ENCODE measurements around the gene DSC1.

The DSC1 gene

DNA sequence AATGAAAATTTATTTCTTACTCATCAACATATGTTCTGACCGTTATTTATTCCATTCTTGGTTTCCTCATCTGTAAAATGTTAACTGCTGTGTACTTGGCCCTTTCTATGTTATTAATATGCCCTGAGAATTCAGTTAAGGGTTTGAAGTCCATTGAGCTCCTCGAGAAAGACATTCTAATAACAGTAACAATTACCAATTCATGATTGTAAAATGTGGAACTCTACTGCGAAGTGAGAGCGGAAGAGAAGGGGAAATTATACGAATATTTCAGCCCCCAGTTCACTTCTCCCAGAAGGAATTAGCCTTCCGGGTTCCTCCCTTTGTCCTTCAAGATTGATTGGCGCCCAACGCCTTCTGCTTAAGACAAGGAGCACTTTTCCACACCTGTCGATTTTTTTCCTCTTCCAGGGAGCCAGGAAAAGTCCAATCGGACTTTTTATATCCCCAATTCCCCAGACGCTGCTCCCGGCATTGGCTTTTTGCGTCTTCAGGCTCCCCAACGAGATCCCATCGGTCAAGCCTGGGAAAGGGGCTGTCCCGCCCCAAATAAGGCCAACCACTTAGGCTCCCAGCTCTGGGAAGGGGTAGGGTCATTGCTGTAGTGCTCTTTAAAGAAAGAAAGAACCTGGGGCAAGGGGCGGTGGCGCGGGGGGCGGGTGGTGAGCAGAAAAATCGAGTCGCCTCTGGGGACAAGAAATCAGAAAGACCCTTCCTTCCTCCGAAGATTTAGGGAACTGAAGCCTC, 62.0 kb downstream of the DSC1 start:
- Histone ChIP-seq H3K4me2 (ENCODE audit: low read depth, low read length, poor library complexity, severe bottlenecking) (no peak overlapping the region), H3K4me3 (ENCODE audit: insufficient read depth, low read length, poor library complexity, severe bottlenecking) (no peak overlapping the region)

DNA sequence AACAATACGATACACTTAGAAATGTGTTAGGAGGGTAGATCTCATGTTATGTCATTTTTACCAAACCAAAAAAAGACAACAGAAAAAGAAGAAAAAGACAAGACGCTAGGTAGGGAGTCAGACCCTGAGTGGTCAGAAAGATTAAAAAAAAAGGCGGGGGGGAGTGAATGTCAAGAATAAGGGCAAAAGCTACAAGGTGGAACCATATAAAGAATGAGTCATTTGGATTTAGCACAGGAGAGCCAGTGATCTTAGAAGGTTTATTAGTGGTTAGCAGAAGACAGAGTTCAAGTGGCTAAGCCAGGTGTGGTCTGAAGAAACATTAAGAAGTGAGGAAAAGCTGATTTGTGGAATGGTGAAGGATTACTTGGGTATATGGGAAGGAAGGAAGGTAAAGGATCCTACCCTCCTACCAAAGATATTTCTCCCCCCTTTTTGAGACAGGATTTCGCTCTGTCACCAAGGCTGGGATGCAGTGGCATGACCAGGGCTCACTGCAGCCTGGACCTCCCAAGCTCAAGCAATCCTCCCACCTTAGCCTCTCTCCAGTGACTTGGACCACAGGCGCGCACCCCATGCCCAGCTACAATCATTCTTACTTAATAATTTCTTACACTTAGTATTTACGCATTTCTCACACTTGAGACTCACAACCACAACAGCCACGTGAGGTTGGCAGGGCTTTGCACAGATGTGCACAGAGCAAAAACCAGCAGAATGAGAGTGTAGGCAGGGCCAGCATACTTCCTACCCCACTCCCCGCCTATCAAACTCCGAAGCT, 63.0 kb downstream of the DSC1 start:
- Histone ChIP-seq H3K9ac (ENCODE audit: low read length) (no peak overlapping the region), H3K4me2 (ENCODE audit: low read depth, low read length, poor library complexity, severe bottlenecking) (no peak overlapping the region)

More for the DNA sequence above, 62.0 kb downstream of the DSC1 start:
- Histone ChIP-seq H3K79me2 (ENCODE audit: insufficient read depth, low read length) (no peaks in the 10 kb centered on the region), H3K36me3 (ENCODE audit: low read length) (no peaks in the 10 kb centered on the region), H3K27ac (ENCODE audit: low read depth, low read length) (no peak overlapping the region), H3K9me2 (replicated peaks; ENCODE audit: insufficient read depth, low read length) (no peaks in the 10 kb centered on the region), H4K20me1 (ENCODE audit: low read depth, low read length) (no peaks in the 10 kb centered on the region), H3F3A (ENCODE audit: insufficient read depth) (no peaks in the 10 kb centered on the region), H3K9me3 (ENCODE audit: insufficient read depth, low read length) (no peaks in the 10 kb centered on the region), H3K27me3 (ENCODE audit: low read length) (no peaks in the 10 kb centered on the region), H3K9ac (ENCODE audit: low read length) (no peak overlapping the region), H2AFZ (ENCODE audit: low read depth, low read length, severe bottlenecking) (no peak overlapping the region)
- TF ChIP-seq, protein P1, sequence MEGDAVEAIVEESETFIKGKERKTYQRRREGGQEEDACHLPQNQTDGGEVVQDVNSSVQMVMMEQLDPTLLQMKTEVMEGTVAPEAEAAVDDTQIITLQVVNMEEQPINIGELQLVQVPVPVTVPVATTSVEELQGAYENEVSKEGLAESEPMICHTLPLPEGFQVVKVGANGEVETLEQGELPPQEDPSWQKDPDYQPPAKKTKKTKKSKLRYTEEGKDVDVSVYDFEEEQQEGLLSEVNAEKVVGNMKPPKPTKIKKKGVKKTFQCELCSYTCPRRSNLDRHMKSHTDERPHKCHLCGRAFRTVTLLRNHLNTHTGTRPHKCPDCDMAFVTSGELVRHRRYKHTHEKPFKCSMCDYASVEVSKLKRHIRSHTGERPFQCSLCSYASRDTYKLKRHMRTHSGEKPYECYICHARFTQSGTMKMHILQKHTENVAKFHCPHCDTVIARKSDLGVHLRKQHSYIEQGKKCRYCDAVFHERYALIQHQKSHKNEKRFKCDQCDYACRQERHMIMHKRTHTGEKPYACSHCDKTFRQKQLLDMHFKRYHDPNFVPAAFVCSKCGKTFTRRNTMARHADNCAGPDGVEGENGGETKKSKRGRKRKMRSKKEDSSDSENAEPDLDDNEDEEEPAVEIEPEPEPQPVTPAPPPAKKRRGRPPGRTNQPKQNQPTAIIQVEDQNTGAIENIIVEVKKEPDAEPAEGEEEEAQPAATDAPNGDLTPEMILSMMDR (IDR thresholded peaks at IDR 0.05; ENCODE audit: insufficient read depth, low read length, poor library complexity, severe bottlenecking): no peak
- no peak for TF ChIP-seq EZH2phosphoT487 (conservative IDR thresholded peaks at IDR 0.05; ENCODE audit: low read length)

DNA sequence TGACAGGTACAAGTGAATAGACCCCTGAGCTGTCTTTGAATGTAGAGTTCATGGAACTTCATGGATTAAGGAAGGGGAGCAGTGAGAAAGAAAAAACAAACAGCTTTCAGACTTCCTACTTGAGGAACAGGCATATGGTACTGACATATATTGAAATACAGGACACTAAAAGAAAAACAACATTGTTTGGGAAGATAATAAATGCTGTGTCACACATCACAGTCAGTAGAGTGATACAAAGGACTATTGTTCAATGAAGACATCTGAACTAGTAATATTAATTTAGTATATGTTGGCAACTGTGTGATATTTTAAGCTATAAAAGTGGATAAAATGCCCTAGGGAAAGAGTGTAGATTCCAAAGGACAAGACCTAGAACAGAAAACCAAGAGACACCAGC, 63.8 kb downstream of the DSC1 start:
- TF ChIP-seq EZH2phosphoT487 (conservative IDR thresholded peaks at IDR 0.05; ENCODE audit: low read length): no peak
- TF ChIP-seq, protein P1 (IDR thresholded peaks at IDR 0.05; ENCODE audit: insufficient read depth, low read length, poor library complexity, severe bottlenecking): no peak
- H3K9me3 ChIP-seq (ENCODE audit: insufficient read depth, low read length): no peaks in the 10 kb centered on the region
- no peaks in the 10 kb centered on the region for H3K36me3 ChIP-seq (ENCODE audit: low read length)
- no peak overlapping the region for H3K4me3 ChIP-seq (ENCODE audit: insufficient read depth, low read length, poor library complexity, severe bottlenecking)
- H3K9me2 ChIP-seq (replicated peaks; ENCODE audit: insufficient read depth, low read length): no peaks in the 10 kb centered on the region
- H3F3A ChIP-seq (ENCODE audit: insufficient read depth): no peaks in the 10 kb centered on the region
- no peaks in the 10 kb centered on the region for H4K20me1 ChIP-seq (ENCODE audit: low read depth, low read length)
- no peaks in the 10 kb centered on the region for H3K79me2 ChIP-seq (ENCODE audit: insufficient read depth, low read length)
- H3K27ac ChIP-seq (ENCODE audit: low read depth, low read length): no peak overlapping the region
- no peaks in the 10 kb centered on the region for H3K27me3 ChIP-seq (ENCODE audit: low read length)
- H2AFZ ChIP-seq (ENCODE audit: low read depth, low read length, severe bottlenecking): no peak overlapping the region
- no peak overlapping the region for H3K4me2 ChIP-seq (ENCODE audit: low read depth, low read length, poor library complexity, severe bottlenecking)
- no peak overlapping the region for H3K9ac ChIP-seq (ENCODE audit: low read length)

More for the DNA sequence above, 63.0 kb downstream of the DSC1 start:
- Histone ChIP-seq H2AFZ (ENCODE audit: low read depth, low read length, severe bottlenecking) (no peak overlapping the region), H3K27ac (ENCODE audit: low read depth, low read length) (no peak overlapping the region), H3K79me2 (ENCODE audit: insufficient read depth, low read length) (no peaks in the 10 kb centered on the region), H3K9me3 (ENCODE audit: insufficient read depth, low read length) (no peaks in the 10 kb centered on the region), H4K20me1 (ENCODE audit: low read depth, low read length) (no peaks in the 10 kb centered on the region), H3K36me3 (ENCODE audit: low read length) (no peaks in the 10 kb centered on the region), H3F3A (ENCODE audit: insufficient read depth) (no peaks in the 10 kb centered on the region), H3K27me3 (ENCODE audit: low read length) (no peaks in the 10 kb centered on the region), H3K4me3 (ENCODE audit: insufficient read depth, low read length, poor library complexity, severe bottlenecking) (no peak overlapping the region), H3K9me2 (replicated peaks; ENCODE audit: insufficient read depth, low read length) (no peaks in the 10 kb centered on the region)
- TF ChIP-seq EZH2phosphoT487 (conservative IDR thresholded peaks at IDR 0.05; ENCODE audit: low read length): no peak
- TF ChIP-seq, protein P1 (IDR thresholded peaks at IDR 0.05; ENCODE audit: insufficient read depth, low read length, poor library complexity, severe bottlenecking): no peak

Data from SU-DHL-6 (cell line).